Amniotic epithelial cell (primary cell): Measurements from ENCODE around the gene ZNF717.
A peak's percentile ranks its signal among the peaks of the same experiment; 100 is the strongest.
"Not testable (repeated sequence)": the region's sequence is repeated elsewhere in the genome, so short reads cannot be mapped to it uniquely, and the experiment has no call there.

Experiments
- DNase-seq: peaks from one replicate; pipeline ENCODE4 v3.0.0-alpha.2; 2010; ENCODE audit warnings: low read depth

Gene ZNF717

DNA sequence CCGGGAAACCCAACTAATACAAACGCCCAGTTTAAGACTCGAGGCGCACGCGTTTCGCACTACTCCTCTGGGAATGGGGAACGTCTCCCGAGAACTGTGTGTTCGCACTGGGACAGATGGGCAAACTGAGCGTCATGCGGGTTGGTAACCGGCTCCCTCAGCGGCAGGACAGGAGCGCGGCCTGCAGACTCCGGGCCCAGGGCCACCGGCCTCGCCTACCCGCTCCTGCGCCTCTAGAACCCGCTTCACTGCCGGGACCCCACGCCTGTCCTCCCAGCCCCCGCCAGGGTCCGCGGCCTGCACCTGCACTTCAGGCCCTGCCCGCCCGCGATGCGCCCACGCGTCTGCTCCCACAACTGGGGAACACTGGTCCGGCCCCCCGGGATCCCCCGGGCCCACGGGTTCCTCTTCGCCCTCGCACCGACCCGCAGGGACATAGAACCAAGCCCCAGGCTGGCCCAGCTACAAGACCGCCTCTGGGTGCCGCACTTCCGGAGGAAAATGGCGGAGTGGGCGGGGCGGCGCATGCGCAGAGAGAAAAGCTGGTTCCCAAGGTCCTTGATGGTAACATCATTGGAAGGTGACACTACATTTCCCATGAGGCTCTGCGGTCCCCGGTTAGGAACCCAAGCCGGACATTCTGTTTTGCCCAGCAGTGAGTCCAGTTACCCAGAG is at the start of gene ZNF717:
ZNF717 (minus strand) TSS at position 469 of the 675 bp plus-strand sequence. CDS start 2,187 bp downstream, outside the sequence.
- DNase-seq, result peak; percentile 80

DNA sequence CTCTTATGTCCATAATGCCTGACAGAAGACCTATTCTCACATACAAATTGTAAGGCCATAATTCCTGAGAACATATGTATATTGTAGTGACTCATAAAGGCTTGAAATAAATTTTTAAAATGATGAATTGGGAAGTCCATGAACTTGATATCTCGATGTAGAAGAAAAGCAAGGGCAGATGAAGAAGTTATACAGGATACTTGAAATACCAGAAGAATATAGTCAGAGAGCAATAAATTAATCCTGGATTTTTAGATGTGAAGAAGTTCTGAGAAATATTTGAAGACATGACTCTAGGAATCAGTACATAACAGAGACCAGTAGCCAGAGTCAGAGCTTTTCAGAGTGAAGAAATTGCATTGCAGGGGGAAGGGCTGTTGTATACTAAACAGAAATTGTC is 45.7 kb upstream of the ZNF717 start:
- DNase-seq, result peak; percentile 18

DNA sequence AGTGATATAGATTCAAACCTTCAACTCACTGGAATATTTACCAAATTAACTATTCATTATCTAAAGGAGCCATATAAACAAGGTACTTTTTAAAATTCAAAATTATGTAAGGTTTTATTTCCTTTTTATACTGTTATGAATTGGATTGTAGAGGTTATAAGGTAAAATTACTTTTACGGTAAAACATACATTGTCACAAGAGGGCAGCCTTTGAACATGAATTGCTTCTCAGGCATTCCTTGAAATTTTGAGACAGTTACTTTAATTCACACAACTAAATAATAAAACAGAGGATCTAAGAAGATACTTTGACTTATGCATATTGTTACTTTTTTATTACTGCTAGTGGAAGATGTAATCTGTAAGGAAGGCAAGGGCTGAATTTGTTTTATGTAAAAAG is 32.7 kb upstream of the ZNF717 start:
- DNase-seq, result peak; percentile 1

GRCh38 chr3:75816287-75817180 is 31.2 kb upstream of the ZNF717 start:
- DNase-seq, result not testable (repeated sequence)

- DNase-seq, result no peak
These were observed 29.4 kb upstream of the ZNF717 start for GRCh38 chr3:75814797-75815196.

DNA sequence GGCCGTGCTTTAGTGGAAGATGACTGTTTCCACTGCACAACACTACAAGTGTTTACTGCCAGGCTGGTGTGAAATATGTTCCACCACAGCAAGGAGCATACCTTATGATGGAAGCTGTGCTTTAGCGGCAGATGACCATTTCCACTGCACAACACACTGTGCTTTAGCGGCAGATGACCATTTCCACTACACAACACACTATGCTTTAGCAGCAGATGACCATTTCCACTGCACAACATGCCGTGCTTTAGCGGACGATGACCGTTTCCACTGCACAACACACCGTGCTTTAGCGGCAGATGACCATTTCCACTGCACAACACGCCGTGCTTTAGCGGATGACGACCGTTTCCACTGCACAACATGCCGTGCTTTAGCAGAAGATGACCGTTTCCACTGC is 2.8 kb downstream of the ZNF717 start:
- DNase-seq, result no peak

DNA sequence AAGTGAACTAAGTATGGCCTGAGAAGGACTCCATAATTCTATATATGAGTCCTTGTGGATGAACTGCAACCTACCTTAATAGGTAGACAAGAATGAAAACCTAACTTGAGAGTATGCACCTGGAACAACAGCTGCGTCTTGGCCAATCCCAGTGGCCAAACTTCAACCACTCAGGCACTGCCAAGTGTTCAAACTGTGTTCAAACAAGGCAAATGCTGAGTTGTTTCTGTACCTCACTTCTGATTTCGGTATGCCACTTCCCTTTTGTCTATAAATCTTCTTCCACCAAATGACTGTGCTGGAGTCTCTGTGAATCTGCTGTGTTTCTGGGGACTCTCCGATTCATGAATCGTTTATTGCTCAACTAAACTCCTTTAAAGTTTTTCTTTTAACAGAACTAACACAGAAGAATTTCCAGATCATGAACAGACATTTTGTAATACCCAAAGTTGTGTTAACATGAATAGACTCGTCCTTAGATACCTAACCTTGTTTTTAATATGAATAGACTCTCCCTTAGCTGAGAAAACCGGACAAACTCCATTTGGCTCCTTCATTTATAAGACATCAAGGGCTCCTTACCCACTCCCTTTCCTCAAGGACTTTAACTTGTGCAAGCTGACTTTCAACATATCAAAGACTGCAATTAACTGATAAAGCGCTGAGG is 4.1 kb downstream of the ZNF717 start:
- peak; percentile 26 for DNase-seq

DNA sequence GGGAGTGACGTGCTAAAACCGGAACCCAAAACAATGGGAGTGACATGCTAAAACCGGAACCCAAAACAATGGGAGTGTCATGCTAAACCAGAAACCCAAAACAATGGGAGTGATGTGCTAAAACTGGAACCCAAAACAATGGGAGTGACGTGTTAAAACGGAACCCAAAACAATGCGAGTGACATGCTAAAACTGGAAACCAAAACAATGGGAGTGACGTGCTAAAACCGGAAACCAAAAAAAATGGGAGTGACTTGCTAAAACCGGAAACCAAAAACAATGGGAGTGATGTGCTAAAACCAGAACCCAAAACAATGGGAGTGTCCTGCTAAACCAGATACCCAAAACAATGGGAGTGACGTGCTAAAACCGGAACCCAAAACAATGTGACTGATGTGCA is 7.6 kb downstream of the ZNF717 start:
- not testable (repeated sequence) for DNase-seq

- not testable (repeated sequence) for DNase-seq
These were observed 13.7 kb downstream of the ZNF717 start for GRCh38 chr3:75771631-75772030.

DNA sequence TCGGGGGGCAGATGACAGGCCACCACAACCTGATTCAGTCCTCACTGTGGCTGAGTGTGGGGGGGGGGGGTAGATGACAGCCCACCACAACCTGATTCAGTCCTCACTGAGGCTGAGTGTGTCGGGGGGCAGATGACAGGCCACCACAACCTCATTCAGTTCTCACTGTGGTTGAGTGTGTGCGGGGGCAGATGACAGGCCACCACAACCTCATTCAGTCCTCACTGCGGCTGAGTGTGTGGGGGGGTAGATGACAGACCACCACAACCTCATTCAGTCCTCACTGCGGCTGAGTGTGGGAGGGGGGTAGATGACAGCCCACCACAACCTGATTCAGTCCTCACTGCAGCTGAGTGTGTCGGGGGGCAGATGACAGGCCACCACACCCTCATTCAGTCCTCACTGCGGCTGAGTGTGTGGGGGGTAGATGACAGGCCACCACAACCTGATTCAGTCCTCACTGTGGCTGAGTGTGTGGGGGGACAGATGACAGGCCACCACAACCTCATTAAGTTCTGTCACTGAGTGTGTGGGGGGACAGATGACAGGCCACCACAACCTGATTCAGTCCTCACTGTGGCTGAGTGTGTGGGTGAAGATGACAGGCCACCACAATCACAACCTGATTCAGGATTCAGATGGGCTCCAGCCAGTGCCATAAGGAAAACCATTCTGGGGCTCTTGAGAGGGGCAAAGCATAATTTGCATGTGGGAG is 16.9 kb downstream of the ZNF717 start:
- DNase-seq, result no peak

DNA sequence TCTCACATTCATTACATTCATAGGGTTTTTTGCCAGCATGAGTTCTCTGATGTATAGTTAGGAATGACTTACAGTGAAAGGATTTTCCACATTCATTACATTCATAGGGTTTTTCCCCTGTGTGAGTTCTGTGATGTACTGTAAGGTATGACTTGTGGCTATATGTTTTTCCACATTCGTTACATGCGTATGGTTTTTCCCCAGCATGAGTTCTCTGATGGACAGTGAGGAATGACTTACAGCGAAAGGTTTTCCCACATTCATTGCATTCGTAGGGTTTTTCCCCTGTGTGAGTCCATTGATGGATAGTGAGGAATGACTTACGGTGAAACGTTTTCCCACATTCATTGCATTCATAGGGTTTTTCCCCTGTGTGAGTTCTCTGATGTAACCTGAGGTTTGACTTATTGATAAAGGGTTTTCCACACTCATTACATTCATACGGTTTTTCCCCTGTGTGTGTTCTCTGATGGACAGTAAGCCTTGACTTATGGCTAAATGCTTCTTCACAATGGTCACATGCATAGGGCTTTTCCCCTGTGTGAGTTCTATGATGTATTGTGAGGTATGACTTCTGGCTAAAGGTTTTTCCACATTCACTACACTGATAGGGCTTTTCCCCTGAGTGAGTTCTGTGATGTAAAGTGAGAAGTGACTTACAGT is 47.4 kb downstream of the ZNF717 start:
- peak; percentile 40 for DNase-seq

- DNase-seq, result no peak
These were observed 57.4 kb downstream of the ZNF717 start for GRCh38 chr3:75727985-75728384.

- DNase-seq, result peak; percentile 7
These were observed 93.3 kb downstream of the ZNF717 start for GRCh38 chr3:75692061-75692460.

- DNase-seq, result no peak
These were observed 98.0 kb downstream of the ZNF717 start for GRCh38 chr3:75687323-75687722.
